ENCODE results near the gene CXCR6. TPM values are rescaled to one million over a fixed set of nuclear protein-coding genes. Genes with fewer than 3 reads are reported as not detected.

CXCR6 gene
- total RNA-seq, 1 donor from 2014 or later = not detected

DNA sequence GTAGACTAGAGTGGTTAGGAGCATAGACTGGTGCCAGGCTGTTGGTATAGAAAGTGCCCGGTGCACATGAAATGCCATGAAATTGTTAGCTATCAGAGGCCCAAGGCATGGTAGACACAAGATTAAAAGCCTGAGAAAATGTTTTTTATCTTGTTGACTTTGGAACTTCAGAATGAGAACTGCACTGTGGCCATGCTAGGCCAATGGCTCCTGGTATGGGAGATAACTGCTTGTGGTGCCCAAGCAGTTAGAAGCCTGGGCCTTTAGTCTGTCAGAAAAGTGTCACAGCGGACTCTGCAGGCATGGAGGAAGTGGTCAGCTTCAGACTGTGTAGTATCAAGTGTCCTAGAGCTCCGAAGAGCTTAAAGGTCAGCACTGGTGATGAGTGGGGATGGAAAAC, 40.5 kb downstream of the CXCR6 start:
- TF ChIP-seq, protein P1, sequence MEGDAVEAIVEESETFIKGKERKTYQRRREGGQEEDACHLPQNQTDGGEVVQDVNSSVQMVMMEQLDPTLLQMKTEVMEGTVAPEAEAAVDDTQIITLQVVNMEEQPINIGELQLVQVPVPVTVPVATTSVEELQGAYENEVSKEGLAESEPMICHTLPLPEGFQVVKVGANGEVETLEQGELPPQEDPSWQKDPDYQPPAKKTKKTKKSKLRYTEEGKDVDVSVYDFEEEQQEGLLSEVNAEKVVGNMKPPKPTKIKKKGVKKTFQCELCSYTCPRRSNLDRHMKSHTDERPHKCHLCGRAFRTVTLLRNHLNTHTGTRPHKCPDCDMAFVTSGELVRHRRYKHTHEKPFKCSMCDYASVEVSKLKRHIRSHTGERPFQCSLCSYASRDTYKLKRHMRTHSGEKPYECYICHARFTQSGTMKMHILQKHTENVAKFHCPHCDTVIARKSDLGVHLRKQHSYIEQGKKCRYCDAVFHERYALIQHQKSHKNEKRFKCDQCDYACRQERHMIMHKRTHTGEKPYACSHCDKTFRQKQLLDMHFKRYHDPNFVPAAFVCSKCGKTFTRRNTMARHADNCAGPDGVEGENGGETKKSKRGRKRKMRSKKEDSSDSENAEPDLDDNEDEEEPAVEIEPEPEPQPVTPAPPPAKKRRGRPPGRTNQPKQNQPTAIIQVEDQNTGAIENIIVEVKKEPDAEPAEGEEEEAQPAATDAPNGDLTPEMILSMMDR (IDR thresholded peaks at IDR 0.05) = no peak
- no peak for DNase-seq (ENCODE audit: extremely low spot score, unreplicated experiment)
- H3K9me3 Mint-ChIP-seq (ENCODE audit: unreplicated experiment) = no peaks in the 10 kb centered on the region
- H3K27me3 Mint-ChIP-seq (ENCODE audit: unreplicated experiment) = no peaks in the 10 kb centered on the region
- H3K4me1 Mint-ChIP-seq (ENCODE audit: unreplicated experiment) = peaks cover 25% of the 10 kb centered on the region
- H3K4me3 Mint-ChIP-seq (ENCODE audit: unreplicated experiment) = no peak overlapping the region
- no peak overlapping the region for H3K27ac Mint-ChIP-seq (ENCODE audit: unreplicated experiment)
- peaks cover 30% of the 10 kb centered on the region for H3K36me3 Mint-ChIP-seq (ENCODE audit: unreplicated experiment)

DNA sequence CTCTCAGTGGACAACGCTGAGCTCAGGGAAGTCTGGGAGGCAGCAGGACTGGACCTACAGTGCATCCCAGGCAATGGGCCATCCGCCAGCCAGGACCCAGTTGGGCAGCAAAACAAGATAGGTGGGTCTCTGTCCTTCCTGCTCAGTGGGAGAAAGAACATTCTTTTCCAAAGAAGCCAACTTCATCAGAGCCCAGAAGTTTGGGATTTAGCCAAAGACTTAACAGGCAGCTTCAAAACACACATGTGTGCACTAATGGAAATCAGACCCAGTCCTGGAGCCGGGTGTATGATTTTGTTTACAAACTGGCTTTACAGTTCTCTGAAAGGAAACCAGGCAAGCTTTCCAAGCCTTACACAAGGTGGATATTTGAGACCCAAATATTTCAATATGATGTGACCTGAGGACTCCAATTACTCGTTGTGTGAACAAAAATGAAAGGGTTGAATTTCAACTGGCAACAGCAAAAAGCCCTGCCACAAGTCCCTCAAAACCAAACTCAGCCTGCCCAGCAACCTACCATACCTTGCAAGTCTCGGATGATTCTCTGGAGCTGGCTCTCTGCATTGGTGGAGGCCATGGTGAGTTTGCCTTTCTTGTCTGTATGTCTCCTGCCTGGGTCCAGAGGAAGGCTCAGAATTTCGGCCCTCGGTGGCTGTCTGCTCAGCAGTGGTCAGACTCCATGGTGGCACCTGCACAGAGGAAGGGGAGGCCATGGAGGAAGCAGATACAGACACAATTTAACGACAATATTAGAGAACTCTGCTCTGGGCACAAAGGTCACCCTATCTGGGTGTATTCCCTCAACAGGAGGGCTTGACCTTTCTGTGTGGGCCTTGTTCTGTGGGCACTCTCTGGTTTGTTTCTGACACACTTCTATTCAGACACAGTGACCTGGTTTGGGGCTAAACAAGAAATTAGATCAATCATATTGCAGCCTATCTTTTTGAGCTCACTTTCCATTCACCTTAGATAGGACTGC, 41.4 kb downstream of the CXCR6 start:
- H3K36me3 Mint-ChIP-seq (ENCODE audit: unreplicated experiment) = peaks cover 23% of the 10 kb centered on the region
- peaks cover 26% of the 10 kb centered on the region for H3K4me1 Mint-ChIP-seq (ENCODE audit: unreplicated experiment)
- no peak overlapping the region for H3K4me3 Mint-ChIP-seq (ENCODE audit: unreplicated experiment)
- no peak overlapping the region for H3K27ac Mint-ChIP-seq (ENCODE audit: unreplicated experiment)
- no peaks in the 10 kb centered on the region for H3K27me3 Mint-ChIP-seq (ENCODE audit: unreplicated experiment)
- DNase-seq (ENCODE audit: extremely low spot score, unreplicated experiment) = no peak
- no peaks in the 10 kb centered on the region for H3K9me3 Mint-ChIP-seq (ENCODE audit: unreplicated experiment)
- TF ChIP-seq, protein P1 (IDR thresholded peaks at IDR 0.05) = no peak

GRCh38 chr3:45985532-45986302, 42.5 kb downstream of the CXCR6 start:
- no peak for DNase-seq (ENCODE audit: extremely low spot score, unreplicated experiment)
- Mint-ChIP-seq H3K4me1 (ENCODE audit: unreplicated experiment) (peaks cover 26% of the 10 kb centered on the region), H3K27me3 (ENCODE audit: unreplicated experiment) (no peaks in the 10 kb centered on the region), H3K9me3 (ENCODE audit: unreplicated experiment) (no peaks in the 10 kb centered on the region), H3K27ac (ENCODE audit: unreplicated experiment) (peak overlapping the region; percentile 72), H3K4me3 (ENCODE audit: unreplicated experiment) (no peak overlapping the region), H3K36me3 (ENCODE audit: unreplicated experiment) (peaks cover 20% of the 10 kb centered on the region)
- TF ChIP-seq, protein P1 (IDR thresholded peaks at IDR 0.05) = no peak

- no peak overlapping the region for H3K4me3 Mint-ChIP-seq (ENCODE audit: unreplicated experiment)
- H3K27ac Mint-ChIP-seq (ENCODE audit: unreplicated experiment) = peak overlapping the region; percentile 72
- H3K36me3 Mint-ChIP-seq (ENCODE audit: unreplicated experiment) = peaks cover 15% of the 10 kb centered on the region
- H3K4me1 Mint-ChIP-seq (ENCODE audit: unreplicated experiment) = peaks cover 26% of the 10 kb centered on the region
- TF ChIP-seq, protein P1 (IDR thresholded peaks at IDR 0.05) = no peak
- no peak for DNase-seq (ENCODE audit: extremely low spot score, unreplicated experiment)
- no peaks in the 10 kb centered on the region for H3K9me3 Mint-ChIP-seq (ENCODE audit: unreplicated experiment)
- no peaks in the 10 kb centered on the region for H3K27me3 Mint-ChIP-seq (ENCODE audit: unreplicated experiment)
These were observed 43.2 kb downstream of the CXCR6 start for GRCh38 chr3:45986303-45986982.

All from osteocyte (in vitro differentiated cells).